HCT116 (cell line): ENCODE data around the gene PAMR1. TPM values are rescaled to one million over a fixed set of nuclear protein-coding genes. Genes with fewer than 3 reads are reported as not detected.

Experiments used
- ATAC-seq: fragments of 200-7000 bp; cut with Tn5 transposase; 2 replicates; pipeline ENCODE4 v1.9.1; 2020; ENCODE audit warnings: mild to moderate bottlenecking, moderate library complexity
- BruUV-seq: library from RNA; stranded (reverse); fragments of 400-500 nt; replicated peaks from 2 replicates; lab custom pipeline; 2021; lab: Mats Ljungman, UMichigan
- CTCF ChIA-PET: fragments of 300-600 bp; sonication (Branson Sonifier 250); formaldehyde crosslinking; loops from one replicate; lab custom pipeline; 2021; ENCODE audit warnings: antibody characterized with exemption; lab: Charles Lee
- POLR2A ChIA-PET: fragments of 300-600, 350-600 bp; sonication (Branson Sonifier 250); formaldehyde crosslinking; loops from one replicate; lab custom pipeline; 2021; ENCODE audit warnings: antibody characterized with exemption; lab: Charles Lee
- RAD21 ChIA-PET, 2 experiments: fragments of 300-600 bp; sonication (Branson Sonifier 250); formaldehyde crosslinking; loops; one replicate each; lab custom pipeline; 2023; ENCODE audit warnings: low total read pairs in 2 of 2; ENCODE audit not compliant: uncharacterized antibody in 2 of 2, unreplicated experiment in 2 of 2, low non-redundant PET in 1 of 2; lab: Charles Lee
- DNase-seq: peaks from one replicate; pipeline ENCODE4 v3.0.0-alpha.2; 2010; ENCODE audit warnings: low read depth, low spot score
- H2AFZ ChIP-seq: fragments of 200-600 bp; shearing (Covaris generic), sonication (generic); 2 replicates; pipeline ENCODE4 v1.6.1; 2017; ENCODE audit warnings: low read depth, mixed run types, mixed read lengths, antibody characterized with exemption, low read length; ENCODE audit not compliant: poor library complexity, severe bottlenecking
- H3K27ac ChIP-seq: 2 replicates; pipeline ENCODE4 v1.5.1; 2012; ENCODE audit warnings: low read depth, low read length
- H3K27me3 ChIP-seq: fragments of 200-600 bp; sonication (generic); 2 replicates; pipeline ENCODE4 v1.6.1; 2016; ENCODE audit warnings: mixed run types, low read length, mixed read lengths; ENCODE audit not compliant: insufficient read depth
- H3K36me3 ChIP-seq, 2 experiments: fragments of 200-500 bp in 1 of 2; fragments of 200-600 bp in 1 of 2; sonication (Bioruptor generic) in 1 of 2; sonication (generic) in 1 of 2; 2 replicates each; pipeline versions ENCODE4 v1.5.1 to v1.6.1; 2014 to 2016; ENCODE audit warnings: low read length in 2 of 2, inconsistent platforms in 1 of 2, mixed read lengths in 1 of 2, mixed run types in 1 of 2; ENCODE audit not compliant: insufficient read depth in 2 of 2, control insufficient read depth in 1 of 2
- H3K4me1 ChIP-seq, 2 experiments: fragments of 200-600 bp in 1 of 2; sonication (generic) in 1 of 2; 2 replicates each; pipeline versions ENCODE4 v1.5.1 to v1.6.1; 2012 to 2017; ENCODE audit warnings: low read length in 2 of 2, inconsistent platforms in 1 of 2, mild to moderate bottlenecking in 1 of 2, mixed read lengths in 1 of 2, mixed run types in 1 of 2, moderate library complexity in 1 of 2; ENCODE audit not compliant: insufficient read depth in 2 of 2, control insufficient read depth in 1 of 2
- H3K4me2 ChIP-seq: fragments of 200-600 bp; sonication (generic); 2 replicates; pipeline ENCODE4 v1.6.1; 2017; ENCODE audit warnings: mixed run types, low read length, mixed read lengths
- H3K4me3 ChIP-seq, 2 experiments: fragments of 200-600 bp in 1 of 2; sonication (generic) in 1 of 2; replicated peaks in 1 of 2; 2 replicates each; pipeline ENCODE4 v1.5.1; 2011 to 2016; ENCODE audit warnings: low read length in 2 of 2, control low read depth in 1 of 2, low read depth in 1 of 2, mild to moderate bottlenecking in 1 of 2, mixed read lengths in 1 of 2, mixed run types in 1 of 2
- H3K79me2 ChIP-seq: fragments of 200-600 bp; sonication (generic); 2 replicates; pipeline ENCODE4 v1.6.1; 2017; ENCODE audit warnings: mild to moderate bottlenecking, mixed run types, low read length, moderate library complexity, mixed read lengths; ENCODE audit not compliant: insufficient read depth
- H3K9ac ChIP-seq: fragments of 200-600 bp; sonication (generic); 2 replicates; pipeline ENCODE4 v1.6.1; 2016; ENCODE audit warnings: low read length, mixed read lengths
- H3K9me2 ChIP-seq: fragments of 200-600 bp; sonication (generic), shearing (Covaris generic); 2 replicates; pipeline ENCODE4 v1.6.1; 2017; ENCODE audit warnings: mixed run types, mild to moderate bottlenecking, moderate library complexity; ENCODE audit not compliant: insufficient read depth
- H3K9me3 ChIP-seq, 2 experiments: fragments of 200-500 bp in 1 of 2; fragments of 200-600 bp in 1 of 2; sonication (Bioruptor generic) in 1 of 2; sonication (generic) in 1 of 2; 2 replicates each; pipeline ENCODE4 v1.6.1; 2014 to 2017; ENCODE audit warnings: low read length in 2 of 2, mixed read lengths in 2 of 2, inconsistent platforms in 1 of 2, low read depth in 1 of 2, mild to moderate bottlenecking in 1 of 2, mixed run types in 1 of 2, moderate library complexity in 1 of 2; ENCODE audit not compliant: control insufficient read depth in 1 of 2, insufficient read depth in 1 of 2
- H4K20me1 ChIP-seq: fragments of 200-600 bp; sonication (generic), shearing (Covaris generic); 2 replicates; pipeline ENCODE4 v1.6.1; 2017; ENCODE audit warnings: mixed run types, mild to moderate bottlenecking, moderate library complexity; ENCODE audit not compliant: insufficient read depth
- ATF3 ChIP-seq: IDR thresholded peaks from 2 replicates; pipeline ENCODE4 v1.6.1; 2012
- POLR2A ChIP-seq: IDR thresholded peaks from 2 replicates; pipeline ENCODE4 v1.7.0; 2011; ENCODE audit warnings: borderline replicate concordance; ENCODE audit not compliant: insufficient read depth, insufficient read length; ENCODE audit errors: extremely low read depth
- TCF7L2 ChIP-seq: IDR thresholded peaks from 2 replicates; pipeline ENCODE4 v1.7.0; 2011; ENCODE audit warnings: borderline replicate concordance, inconsistent platforms; ENCODE audit not compliant: insufficient read depth, insufficient read length; ENCODE audit errors: extremely low read depth
- ZFX ChIP-seq: fragments of 450-650 bp; IDR thresholded peaks from 2 replicates; pipeline ENCODE4 v1.6.1; 2017
- ZNF274 ChIP-seq: fragments of 200-500 bp; sonication (Bioruptor generic); IDR thresholded peaks from 2 replicates; pipeline ENCODE4 v1.6.1; 2014; ENCODE audit warnings: mild to moderate bottlenecking, low read depth, low read length, inconsistent platforms
- intact Hi-C: fragments of 100-400 bp; cut with micrococcal nuclease; formaldehyde crosslinking; loops from 2 replicates; pipeline ENCODE4 v1.10.0; 2022
- total RNA-seq: library from RNA; stranded (reverse); gene quantifications from one replicate; pipeline ENCODE4 v1.2.1, GENCODE V29; 2021; ENCODE audit not compliant: unreplicated experiment
- TF ChIP-seq, protein P1 (sequence below): IDR thresholded peaks from 2 replicates; pipeline ENCODE4 v1.6.1; 2012; ENCODE audit warnings: low read depth

Gene PAMR1
- total RNA-seq, 1 experiment from 2014 or later: not detected

GRCh38 chr11:35478471-35479091 lies 46.8 kb downstream of the PAMR1 start (continued):
- TF ChIP-seq, protein P1, sequence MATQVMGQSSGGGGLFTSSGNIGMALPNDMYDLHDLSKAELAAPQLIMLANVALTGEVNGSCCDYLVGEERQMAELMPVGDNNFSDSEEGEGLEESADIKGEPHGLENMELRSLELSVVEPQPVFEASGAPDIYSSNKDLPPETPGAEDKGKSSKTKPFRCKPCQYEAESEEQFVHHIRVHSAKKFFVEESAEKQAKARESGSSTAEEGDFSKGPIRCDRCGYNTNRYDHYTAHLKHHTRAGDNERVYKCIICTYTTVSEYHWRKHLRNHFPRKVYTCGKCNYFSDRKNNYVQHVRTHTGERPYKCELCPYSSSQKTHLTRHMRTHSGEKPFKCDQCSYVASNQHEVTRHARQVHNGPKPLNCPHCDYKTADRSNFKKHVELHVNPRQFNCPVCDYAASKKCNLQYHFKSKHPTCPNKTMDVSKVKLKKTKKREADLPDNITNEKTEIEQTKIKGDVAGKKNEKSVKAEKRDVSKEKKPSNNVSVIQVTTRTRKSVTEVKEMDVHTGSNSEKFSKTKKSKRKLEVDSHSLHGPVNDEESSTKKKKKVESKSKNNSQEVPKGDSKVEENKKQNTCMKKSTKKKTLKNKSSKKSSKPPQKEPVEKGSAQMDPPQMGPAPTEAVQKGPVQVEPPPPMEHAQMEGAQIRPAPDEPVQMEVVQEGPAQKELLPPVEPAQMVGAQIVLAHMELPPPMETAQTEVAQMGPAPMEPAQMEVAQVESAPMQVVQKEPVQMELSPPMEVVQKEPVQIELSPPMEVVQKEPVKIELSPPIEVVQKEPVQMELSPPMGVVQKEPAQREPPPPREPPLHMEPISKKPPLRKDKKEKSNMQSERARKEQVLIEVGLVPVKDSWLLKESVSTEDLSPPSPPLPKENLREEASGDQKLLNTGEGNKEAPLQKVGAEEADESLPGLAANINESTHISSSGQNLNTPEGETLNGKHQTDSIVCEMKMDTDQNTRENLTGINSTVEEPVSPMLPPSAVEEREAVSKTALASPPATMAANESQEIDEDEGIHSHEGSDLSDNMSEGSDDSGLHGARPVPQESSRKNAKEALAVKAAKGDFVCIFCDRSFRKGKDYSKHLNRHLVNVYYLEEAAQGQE: no peak
- TF ChIP-seq, all 23 proteins: peak for 0

DNA sequence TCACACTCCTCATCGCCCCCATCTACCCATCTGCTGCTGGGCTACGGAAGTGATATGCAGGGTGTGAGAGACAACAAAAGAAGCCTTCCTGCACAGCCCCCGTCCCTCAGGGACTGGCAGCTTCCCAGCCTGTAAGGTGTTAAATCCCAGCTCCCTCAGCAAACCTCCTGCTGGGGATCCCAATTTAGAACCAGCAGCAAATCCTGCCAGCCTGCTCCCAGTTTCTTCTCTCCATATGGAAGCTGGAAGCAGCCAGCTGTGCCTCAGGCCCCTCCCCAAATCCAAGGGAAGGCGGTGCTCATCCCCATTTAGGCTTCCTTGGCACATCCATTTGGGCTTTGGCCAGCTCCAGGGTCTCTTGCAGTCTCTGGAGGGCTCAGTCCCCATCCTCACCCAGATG lies 47.5 kb downstream of the PAMR1 start:
- Histone ChIP-seq H4K20me1 (no peaks in the 10 kb centered on the region), H3K27ac (no peak overlapping the region), H3K9me2 (no peaks in the 10 kb centered on the region), H3K27me3 (peaks cover 14% of the 10 kb centered on the region; the same call in 1 of the 2 replicates), H3K4me3 (no peak overlapping the region), H3K4me1 (no peaks in the 10 kb centered on the region), H3K4me2 (no peak overlapping the region), H3K9me3 (peaks cover 0 to 2% of the 10 kb centered on the region in 2 experiments; a peak in 1 of 4 replicates), H3K79me2 (no peaks in the 10 kb centered on the region), H3K36me3 (no peaks in the 10 kb centered on the region), H3K9ac (no peak overlapping the region), H2AFZ (no peak overlapping the region)
- DNase-seq (no peak), ATAC-seq (no peak)
- BruUV-seq: no TSS peak
- intact Hi-C loops: no loop called here
- ChIA-PET CTCF (interaction anchor here (0.6 kb wide), 1 partner anchor 1010 kb away, joined by 3 read pairs; no protein-coding TSS in a partner anchor), RAD21 (no interaction called here), POLR2A (no interaction called here)
- TF ChIP-seq TCF7L2 (no peak), ZFX (no peak), ATF3 (no peak), ZNF274 (no peak), POLR2A (no peak)
- TF ChIP-seq, protein P1: no peak
